ENCODE results near the gene CTBP1.

CTBP1 gene

DNA sequence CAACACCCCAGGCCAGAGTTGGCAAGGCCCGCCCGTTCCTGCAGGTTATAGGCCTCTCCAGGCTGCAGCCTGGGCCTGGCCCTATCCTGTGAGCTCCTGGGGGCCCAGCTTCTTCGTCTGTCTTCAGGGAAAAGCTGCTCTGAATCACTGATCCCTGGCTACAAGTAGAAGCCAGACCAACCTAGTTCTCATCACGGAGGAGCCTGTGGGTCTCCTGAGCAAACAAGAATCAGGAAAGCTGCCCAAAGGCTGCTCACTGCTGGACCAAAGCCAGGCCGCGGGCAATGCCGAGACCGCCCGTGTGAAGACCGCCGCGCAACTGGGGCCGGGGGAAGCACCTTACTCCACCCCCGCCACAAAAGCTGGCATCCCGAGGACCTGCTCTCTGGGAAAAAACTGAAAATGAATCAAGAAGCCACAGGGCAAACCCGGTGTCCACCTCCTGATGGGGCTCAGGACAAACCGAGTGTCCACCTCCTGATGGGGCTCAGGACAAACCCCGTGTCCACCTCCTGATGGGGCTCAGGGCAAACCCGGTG lies 12.8 kb downstream of the CTBP1 start:
- no peak for DNase-seq

DNA sequence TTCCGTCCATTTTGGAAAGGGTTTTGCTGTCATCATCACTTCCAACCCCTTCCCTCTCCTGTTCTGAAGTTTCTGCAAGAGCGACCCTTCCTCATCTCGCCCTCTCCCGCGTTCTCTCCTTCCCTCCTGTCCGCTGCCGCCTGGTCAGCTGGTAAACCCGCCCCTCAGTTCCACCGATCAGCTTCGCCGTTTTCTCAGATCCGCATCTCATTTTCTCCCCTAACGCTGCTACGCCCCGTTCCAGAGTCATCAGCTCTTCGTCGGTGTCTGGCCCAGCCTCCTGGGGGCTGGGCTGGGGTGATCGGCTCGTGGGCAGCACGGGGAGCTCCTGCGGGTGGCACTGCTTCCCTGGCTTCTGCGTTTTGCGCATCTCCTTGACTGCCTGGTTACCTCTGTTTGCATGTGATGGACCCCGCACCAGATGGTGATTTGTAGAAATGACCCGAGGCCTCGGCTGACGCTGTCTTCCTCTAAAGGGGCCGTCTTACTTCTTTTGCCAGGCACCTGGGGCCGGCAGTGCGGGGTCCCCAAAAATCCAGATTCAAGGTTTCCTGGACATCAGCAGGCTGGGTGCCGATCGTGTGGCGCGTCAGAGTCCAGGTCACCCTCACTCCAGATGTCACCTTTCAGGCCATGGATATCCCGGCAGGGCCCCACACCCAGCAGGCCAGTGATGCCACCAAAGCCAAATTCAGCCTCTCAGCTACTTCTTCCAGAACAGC lies 13.4 kb downstream of the CTBP1 start:
- no peak for DNase-seq

DNA sequence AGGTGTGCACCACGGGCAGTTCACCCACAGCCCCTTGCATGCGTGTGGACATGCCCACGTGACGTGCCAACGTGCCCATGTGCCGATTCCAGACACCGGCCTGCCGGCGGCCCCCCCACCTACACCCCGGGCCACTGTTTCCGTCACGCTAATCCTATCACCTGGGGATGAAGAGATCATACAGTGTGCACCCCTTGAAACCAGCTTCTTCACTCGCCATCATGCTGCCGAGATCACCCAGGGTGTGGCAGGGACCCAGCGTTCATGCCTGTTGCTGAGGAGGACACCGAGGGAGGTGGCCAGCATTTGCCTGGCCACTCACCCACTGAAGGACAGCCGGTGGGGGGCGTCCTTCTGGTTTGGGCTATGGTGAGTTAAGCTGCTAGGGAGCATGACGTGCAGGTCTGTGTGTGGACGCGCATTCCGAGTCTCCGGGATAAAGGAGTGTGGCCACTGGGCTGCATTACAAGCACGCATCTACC lies 14.1 kb downstream of the CTBP1 start:
- no peak for DNase-seq

DNA sequence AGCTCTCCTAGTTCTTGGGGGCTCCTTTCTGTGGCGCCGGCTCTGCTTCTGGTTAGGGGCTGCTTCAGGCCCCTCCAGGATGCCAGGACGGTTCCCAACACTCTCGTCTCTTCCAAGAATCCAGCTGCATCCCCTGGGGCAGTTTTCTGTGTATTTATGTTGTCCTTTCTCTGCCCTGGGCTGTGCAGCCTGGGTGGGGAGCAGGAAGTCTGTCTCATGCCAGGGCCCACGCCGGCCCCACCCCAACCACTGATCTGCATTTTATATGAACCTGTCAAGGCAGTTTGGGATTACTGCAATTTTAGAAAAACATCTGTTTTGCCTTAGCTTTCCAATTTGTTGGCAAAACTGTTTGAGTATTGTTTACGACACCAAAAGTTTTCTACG lies 14.6 kb downstream of the CTBP1 start:
- DNase-seq, result no peak

DNA sequence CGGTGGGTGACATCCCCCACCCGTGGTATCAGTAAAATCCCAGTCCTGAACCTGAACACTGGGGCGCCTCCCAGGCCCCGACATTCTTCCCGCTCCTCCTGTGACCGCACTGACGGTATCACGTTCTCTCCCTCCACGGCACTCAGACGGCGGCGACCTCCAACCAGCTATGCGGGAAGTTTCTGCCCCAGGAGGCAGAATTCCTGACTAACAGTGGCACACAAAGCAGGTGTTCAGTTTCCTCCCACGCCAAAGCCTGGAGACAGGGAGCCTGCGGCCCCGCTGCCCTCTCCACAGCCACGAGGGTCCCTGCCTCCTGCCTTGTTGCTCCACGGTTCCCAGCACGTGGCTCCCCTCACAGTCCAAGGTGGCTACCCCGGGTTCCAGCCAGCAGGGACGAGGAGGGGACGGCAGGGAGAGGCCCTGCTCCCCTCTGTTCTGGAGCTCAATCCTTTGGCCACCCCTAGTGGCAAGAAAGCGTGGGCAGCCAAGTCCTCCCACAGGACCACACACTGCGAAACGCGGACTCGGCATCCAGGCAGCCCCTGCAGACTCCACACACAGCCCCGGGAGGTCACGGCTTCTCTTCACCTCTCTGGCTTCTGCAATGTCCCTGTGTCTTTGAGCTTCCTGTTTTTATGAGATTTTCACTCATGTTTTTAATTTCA lies 15.2 kb downstream of the CTBP1 start:
- no peak for DNase-seq

DNA sequence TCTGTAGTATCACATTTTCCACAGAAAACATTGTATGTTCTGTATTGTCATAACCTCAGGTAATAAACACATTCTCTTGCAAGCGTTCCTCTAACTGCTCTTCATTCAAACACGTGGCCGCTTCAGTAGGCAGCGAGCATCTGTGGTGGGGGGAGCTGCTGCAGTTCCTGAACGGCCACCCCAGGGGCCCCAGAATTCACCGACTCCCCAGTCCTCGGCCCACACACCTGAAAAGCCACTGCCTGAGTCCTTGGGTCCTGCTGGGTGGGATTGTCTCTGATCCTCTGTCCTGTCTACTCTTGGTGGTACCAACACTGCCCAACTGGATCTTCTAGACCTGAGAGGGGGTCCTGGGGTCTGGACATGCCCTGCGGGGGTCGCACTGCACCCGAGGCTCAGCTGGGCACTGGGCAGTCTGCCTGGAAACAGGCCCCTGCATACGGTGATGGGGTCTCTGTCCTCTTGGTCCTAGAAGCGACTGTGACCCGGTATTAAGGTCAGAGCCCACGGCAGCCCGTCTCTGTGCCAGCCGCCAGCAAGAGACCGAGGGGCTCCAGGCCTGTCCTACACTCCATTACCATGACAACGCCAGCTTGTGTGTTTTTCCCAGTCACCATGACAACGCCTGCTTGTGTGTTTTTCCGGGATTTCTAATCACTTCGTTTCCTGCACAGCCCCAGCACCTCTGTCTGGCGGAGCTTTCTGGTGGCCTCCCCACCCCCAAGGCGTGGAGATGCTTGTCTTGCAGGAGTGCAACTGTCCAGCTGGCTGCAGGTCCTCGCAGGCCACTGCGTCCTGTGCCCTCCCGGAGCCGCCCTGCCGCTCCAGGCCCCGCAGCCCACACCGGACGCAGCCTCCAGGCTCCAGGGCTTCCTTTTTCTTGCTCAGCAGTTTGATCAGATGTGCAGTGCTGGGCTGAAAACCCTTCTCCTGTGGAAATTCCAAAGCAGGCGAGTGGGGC lies 16.0 kb downstream of the CTBP1 start:
- DNase-seq, result no peak

DNA sequence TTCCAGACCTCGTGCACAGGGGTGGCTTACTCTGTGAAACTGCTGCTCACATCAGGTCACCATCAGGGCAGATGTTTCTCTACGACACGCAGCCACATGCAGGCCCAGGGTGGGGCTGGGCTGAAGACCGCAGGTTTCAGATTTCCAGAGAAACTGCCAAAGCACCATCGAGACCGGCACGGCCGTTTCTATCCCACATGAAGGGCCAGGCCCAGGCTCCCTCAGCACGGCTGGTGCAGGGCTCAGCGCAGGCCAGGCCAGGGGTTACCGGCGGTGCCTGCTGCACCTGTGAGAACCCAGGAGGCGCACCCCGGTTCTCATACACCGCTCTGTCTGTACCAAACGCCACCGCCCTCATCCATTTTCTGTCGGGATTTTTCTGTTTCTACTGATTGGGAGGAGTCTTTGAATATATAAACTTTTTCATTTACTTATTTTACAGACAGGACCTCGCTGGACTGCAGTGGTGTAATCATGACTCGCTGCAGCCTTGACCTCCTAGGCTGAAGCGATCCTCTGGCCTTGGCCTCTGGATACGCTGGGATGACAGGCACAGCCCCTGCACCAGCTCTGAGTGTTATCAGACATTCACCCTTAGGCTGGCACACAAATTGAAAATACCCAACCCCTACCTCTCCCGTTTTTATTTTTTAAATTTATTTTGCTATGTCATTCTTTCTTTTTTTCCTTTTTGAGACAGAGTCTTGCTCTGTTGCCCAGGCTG lies 17.1 kb downstream of the CTBP1 start:
- DNase-seq, result no peak

DNA sequence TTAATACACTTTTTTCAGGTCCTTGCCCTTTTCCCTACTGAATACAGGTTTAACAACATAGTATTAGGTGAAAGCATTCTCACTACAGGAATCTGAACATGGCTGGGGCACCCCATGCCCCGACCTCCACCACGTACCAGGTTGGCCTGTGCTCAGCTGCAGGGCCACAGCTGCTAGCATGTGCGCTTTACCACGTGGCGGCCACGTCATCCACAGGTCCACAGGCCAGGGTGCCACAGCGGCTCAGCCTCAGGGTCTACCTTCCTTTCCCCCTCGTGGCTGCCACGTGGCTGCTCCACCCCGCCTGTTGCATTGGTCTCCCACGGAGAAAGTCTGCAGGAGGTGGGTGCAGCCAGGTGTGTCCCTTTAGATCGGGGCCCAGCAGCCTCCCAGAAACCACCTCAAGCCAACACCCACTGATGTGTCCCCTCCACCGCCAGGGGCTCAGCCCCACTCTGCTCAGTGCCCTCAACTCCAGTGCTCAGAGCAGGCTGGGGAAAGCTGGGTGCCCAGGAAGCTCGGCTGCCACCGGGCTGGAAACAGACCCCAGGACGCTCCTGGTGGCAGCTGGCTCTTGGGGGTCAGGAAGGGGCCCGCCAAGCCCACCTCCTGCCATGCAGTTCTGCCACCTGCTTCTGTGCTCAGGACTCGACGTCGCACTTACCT lies 17.8 kb downstream of the CTBP1 start:
- DNase-seq, result no peak

DNA sequence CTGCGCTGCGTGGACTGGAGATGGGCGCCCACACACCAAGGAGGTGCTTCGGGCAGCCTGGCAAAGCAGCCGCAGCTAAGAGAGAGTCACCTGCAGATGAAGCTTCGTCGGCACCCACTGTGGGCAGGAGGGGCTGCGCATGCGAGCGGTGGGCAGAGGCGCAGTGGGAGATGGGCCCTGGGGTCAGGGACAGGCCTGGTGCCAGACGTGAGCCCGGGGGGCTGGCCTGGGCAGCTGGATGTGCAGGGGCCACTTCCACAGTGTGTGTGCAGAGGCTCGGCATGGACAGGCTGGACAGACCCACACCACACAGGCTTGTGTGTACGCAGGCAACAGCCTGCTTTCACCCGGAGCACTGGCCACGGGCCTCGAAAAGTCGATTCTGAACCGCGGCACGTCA lies 18.6 kb downstream of the CTBP1 start:
- DNase-seq, result no peak

DNA sequence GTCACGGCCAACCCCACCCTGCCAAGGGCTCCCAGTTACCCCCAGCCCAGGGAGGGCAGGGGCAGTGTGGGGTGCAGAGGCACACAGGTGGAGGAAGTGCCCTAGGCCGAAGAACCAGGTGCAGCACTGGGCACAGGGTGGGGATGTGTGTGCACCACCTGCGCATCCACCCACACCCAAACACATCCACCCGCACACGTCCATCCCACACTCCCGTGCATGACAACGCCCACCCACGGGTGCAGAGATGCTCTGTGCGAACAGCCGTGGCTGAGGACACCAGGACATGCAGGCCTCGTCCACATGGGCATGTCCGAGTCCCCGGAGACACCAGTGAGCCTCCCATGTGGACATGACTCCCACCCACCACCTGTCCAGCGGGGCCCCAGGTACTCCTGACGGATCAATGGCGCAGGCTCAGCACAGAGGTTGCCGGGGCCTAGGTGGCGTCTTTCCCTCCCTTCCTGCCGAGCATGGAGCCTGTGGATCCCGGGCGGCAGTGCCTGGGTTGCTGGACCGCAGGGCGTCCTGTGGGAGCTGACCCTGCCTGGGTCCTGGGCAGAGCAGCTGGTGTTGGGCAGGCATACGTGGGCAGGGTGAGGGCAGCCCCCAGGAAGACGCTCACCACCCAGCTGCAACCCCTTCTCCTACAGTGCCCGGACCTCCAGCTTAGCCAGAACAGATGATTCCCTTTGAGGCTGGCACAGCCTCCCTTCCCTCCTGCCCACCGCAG lies 19.6 kb downstream of the CTBP1 start:
- no peak for DNase-seq

DNA sequence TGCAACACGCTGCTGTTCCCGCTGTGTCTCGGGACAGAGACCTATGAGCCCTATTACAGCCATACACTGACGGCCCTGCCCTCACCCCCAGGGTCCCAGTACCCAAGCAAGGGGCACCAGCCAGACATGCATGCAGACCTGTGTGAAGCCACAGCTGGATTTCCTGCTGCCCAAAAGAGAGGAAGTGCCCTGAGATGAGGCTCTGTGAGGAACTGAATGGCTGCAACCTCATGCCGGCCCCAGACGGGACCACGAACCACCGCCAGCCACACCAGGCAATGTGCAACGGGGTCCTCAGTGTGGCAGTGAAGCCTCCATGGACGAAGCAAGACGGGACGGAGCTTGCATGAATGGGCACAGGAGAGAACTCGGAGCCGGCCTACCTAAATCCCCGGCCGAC lies 21.1 kb downstream of the CTBP1 start:
- no peak for DNase-seq

DNA sequence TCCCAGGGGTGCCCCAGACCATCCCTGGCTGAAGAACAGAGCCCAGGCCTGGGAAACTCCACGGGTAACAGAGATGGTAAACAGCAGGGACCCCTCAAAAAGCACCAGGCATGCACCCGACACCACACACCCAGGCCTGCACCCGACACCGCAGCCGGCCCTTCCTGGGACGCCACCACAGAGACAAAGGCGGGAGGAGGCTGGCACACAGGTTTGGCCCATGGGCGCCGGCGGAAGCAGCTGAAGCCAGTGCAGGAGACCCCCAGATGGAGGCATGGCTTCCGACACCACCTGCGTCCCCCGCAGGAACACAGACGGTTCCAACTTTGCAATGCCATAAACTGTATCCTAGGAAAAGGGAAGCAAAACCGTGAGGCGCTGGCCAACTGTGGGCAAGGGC lies 22.3 kb downstream of the CTBP1 start:
- no peak for DNase-seq

DNA sequence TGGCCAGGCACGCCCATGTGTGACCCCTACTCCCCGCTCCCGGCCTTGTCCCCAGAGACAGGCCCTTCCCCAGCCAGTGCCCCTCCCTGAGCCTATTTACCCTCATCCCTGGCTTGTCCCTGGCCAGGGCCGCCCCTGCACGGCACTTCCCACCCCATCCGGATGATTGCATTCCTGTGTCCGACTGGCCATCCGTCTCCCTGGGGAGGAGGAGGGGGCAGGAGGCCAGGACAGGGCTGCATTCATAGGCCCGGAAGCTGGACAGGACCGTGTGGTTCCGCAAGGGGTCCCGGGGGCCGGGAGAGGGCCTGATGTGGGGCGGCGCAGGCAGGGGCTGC lies 22.8 kb downstream of the CTBP1 start:
- DNase-seq, result no peak

DNA sequence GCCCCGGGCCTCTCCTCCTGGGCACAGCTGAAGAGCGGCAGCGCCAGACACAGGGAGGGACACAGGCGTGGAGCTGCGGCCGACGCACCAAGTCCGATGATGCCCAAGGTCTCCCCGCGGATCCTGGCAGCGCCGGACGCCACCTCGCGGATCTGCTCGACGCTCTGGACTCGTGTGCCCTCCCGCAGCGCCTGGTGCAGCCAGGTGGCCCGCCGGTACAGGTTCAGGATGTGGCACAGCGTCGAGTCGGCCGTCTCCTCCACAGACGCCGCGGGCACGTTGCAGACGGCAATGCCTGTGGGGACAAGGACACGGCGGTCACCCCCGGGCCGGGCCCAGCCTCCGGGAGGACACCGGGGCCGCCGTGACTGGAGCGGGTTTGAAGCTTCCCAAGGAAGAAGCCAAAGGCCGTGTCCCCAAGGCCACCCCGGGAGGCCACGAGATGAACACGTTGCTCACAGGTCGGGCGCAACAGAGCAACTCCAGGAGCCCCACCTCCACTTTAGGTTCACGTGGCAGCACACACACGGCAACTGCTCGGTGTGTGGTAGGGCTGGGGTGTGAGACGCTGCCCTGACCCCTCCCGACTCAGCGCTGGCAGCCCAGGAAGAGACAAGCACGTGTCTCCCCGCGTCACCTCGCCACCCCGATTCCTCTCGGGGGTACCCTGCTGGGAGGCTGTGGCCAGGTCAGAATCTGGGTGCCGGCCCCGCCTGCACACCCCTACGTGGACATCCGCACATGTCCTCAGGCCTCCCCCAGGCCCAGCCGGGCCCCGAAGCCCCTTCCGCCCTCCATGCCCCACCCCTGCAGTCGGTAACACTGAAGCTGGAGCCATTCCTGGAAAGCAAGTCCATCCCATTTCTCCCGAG lies 23.4 kb downstream of the CTBP1 start:
- DNase-seq, result no peak

DNA sequence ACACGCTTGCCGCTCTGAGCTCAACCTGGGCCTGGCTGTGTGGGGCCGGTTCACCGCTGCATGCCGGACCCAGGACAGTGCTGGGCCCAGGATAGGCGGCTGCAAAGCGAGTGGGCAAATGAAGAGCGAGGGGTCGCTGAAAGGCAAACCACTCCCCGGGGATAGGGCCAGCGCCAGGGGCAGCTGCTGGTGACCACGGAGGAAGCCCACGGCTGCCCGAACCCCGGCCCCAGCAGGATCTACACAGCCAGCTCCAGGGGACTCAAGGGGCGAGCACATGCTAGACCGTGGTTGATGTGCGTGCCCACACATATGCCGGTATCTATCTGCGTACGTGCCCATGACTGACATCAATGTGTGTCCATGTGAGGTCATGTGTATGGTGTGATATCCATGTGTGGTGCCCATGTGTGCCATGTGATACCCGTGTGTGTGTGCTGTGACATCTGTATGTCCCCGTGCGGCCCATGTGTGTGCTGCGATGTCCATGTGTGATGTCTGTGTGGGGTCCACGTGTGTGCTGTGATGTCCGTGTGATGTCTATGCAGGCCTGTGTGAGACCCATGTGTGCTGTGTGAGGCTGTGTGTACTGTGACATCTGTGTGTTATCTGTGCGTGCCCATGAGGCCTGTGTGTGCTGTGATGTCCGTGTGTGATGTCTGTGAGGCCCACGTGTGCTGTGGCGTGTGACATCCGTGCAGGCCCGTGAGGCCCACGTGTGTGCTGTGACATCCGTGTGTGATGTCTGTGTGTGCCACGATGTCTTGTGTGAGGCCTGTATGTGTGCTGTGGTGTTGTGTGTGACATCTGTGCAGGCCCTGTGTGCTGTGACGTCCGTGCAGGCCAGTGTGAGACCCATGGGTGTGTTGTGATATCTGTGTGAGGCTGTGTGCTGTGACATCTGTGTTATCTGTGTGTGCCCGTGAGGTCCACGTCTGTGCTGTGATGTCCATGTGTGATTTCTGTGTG lies 24.8 kb downstream of the CTBP1 start:
- no peak for DNase-seq

DNA sequence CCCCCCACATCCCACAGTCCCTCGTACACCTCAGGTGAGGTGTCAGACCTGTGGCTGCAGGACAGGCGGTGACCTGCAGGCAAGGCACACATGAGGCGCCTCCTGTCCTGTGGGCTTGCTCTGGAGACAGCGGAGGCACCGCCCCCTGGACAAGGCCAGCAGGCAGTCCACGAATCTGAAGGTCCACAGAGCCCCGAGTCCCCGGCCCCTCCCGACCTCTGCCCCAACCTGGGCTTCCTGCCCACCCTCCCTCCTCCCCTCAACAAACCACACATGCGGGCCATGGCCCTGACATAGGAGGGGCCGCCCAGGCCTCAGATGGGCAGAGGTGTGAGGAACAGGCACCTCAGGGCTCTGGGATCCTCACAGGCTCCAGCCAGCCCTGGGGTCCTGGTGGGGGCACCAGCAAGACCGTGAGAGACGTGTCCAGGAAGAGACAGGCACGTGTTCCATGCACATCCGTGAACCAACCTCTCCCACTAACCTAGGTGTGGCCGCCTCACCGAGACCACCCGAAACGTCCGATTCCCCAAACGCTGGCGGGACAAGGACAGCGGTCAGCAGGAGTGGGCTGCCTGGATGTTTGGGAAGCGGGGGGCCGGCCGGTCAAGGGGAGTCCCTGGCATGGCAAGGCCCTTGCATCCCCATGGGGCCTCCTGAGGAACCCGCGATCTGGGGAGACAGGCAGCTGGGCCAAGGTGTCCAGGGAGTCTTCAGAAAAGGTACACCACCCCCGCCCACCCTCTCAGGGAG lies 25.8 kb downstream of the CTBP1 start:
- no peak for DNase-seq

DNA sequence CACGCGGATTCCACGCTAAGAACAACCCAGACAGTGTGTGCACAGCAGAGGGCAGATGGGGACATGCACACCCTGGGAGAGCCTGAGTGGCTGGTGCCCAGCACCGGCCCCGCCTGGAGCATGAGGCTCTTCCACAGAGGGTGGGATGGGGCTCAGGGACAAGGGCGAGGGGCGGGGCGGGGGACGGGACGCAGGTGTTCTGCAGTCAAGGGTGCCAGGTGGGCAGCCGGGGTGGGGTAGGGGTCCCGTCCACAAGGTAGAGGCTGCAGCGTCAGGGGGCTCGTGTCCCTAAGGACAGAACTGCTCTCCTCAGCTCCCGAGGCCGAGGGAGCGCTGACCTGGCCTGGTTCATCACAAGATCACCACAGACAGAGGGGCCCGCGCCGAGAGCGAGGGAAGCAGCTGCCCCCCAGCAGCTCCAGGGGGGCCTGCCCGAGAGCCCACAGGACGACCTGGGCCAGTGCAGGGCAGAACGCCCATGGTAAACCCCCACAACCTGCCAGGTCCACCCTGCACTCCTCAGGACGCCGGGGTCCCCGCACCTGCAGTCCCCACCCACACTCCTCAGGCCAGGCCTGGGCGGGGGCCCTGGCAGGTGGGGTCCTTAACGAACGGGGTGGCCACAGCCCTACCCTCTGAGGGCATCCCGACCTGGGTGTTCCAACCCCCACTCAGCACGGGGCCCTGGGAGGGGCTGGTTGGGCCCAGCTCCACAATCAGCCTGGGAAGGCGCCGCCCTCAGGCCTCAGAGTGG lies 26.7 kb downstream of the CTBP1 start:
- no peak for DNase-seq

Measured in EL (cell line).